Right lobe of liver (tissue), 6 donors: ENCODE data around the gene MARF1. TPM values are rescaled to one million over a fixed set of nuclear protein-coding genes. Genes with fewer than 3 reads are reported as not detected.
"Not testable (repeated sequence)": the region's sequence is repeated elsewhere in the genome, so short reads cannot be mapped to it uniquely, and the experiment has no call there.

Experiments
- ATAC-seq, 4 donors: fragments of 200-7000 bp; cut with Tn5 transposase; one replicate each; pipeline ENCODE4 v1.9.1; 2020; ENCODE audit warnings: mild to moderate bottlenecking in 4 of 4, moderate library complexity in 4 of 4
- DNase-seq, 3 donors: peaks; one replicate each; pipeline ENCODE4 v3.0.0-alpha.2; 2020
- H3K27ac ChIP-seq, 3 donors: fragments of 200-600 bp; one replicate each; pipeline ENCODE4 v1.8.0; 2022
- H3K27me3 ChIP-seq, 2 donors: fragments of 200-600 bp; one replicate each; pipeline ENCODE4 v1.8.0; 2022
- H3K36me3 ChIP-seq, 4 donors: fragments of 200-600 bp; sonication (generic) in 1 of 4; one replicate each; pipeline versions ENCODE4 v1.5.1 to v1.8.0; 2017 to 2022; ENCODE audit warnings: control low read depth in 1 of 4
- H3K4me1 ChIP-seq, 4 donors: fragments of 200-600 bp; sonication (generic) in 1 of 4; one replicate each; pipeline versions ENCODE4 v1.5.1 to v1.8.0; 2017 to 2022; ENCODE audit warnings: control low read depth in 1 of 4
- H3K4me3 ChIP-seq, 3 donors: fragments of 200-600 bp; one replicate each; pipeline ENCODE4 v1.8.0; 2022
- H3K9me3 ChIP-seq, 4 donors: fragments of 200-600 bp; sonication (generic) in 1 of 4; one replicate each; pipeline versions ENCODE4 v1.5.1 to v1.8.0; 2017 to 2022; ENCODE audit warnings: control low read depth in 1 of 4
- POLR2A ChIP-seq: fragments of 450-650 bp; IDR thresholded peaks from one replicate; pipeline ENCODE4 v1.6.1; 2017; ENCODE audit warnings: antibody characterized with exemption, mild to moderate bottlenecking
- WGBS: methylation state at CpG from one replicate; pipeline ENCODE4 v1.1.6; 2018; ENCODE audit warnings: low coverage, low lambda C conversion rate; ENCODE audit not compliant: insufficient coverage; ENCODE audit errors: missing lambda C conversion rate; 5-methylcytosine and 5-hydroxymethylcytosine counted together
- intact Hi-C, 2 donors: fragments of 100-400 bp; cut with DNase I; formaldehyde crosslinking; loops; one replicate each; pipeline versions ENCODE4 v1.11.2 to v1.14.1; 2022
- total RNA-seq, 6 experiments: library from RNA; depleted of rRNA in 2 of 6; stranded (reverse); fragments of >200 nt in 2 of 6; fragmentation: NEBNext Ultra II Directional in 3 of 6; extraction: Animal tissue kit (Norgen Biotek cat#: 25700) in 3 of 6; gene quantifications; one replicate each; pipeline versions ENCODE4 v1.1.0 to v1.2.4, GENCODE V29; 2016 to 2023
- TF ChIP-seq, protein P1 (sequence below), 4 donors: fragments of 200-600 bp in 3 of 4; fragments of 450-650 bp in 1 of 4; IDR thresholded peaks; one replicate each; pipeline versions ENCODE4 v1.5.1 to v1.8.0; 2016 to 2022; ENCODE audit warnings: antibody characterized with exemption in 4 of 4, mild to moderate bottlenecking in 2 of 4
- donor health status: DM: no; HTN: yes; CAD: no.
- donor health status: DM: no; HTN: no; CAD: no.
- donor health status: DM: no; HTN: no; CAD: no.
- donor health status: DM: no; HTN: yes; CAD: no.
- donor health status: DM: no; HTN: yes; CAD: no.

Gene MARF1
- total RNA-seq, 6 experiments from 2014 or later, result 17.2 to 44.2 (median 31.2) TPM

DNA sequence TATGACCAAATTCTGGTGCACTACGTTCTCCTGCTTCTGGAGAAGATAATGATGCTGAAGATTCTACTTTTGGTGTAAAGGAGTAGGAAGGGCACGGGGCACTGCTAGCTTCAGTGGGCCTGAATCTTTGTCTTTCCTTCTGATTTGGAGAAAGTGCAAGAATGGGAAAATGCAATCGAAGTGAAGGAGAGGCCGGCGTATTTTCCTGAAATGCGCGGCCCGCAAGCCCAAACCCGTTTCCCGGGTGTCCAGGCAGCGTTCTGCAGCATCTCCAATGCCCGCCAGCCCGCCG lies 6.7 kb upstream of the MARF1 start:
- Histone ChIP-seq H3K36me3 (no peaks in the 10 kb centered on the region), H3K4me3 (peak overlapping the region; percentile 14 to 97 (median 87)), H3K9me3 (no peaks in the 10 kb centered on the region), H3K27me3 (no peaks in the 10 kb centered on the region), H3K27ac (peak overlapping the region in 1 of 3 donors; percentile 82), H3K4me1 (no peaks in the 10 kb centered on the region)
- intact Hi-C loops, result no loop called here
- ATAC-seq (no peak), DNase-seq (no peak)
- WGBS, result 1% methylated on average over 14 of the region's 14 CpGs
- TF ChIP-seq POLR2A, result no peak

DNA sequence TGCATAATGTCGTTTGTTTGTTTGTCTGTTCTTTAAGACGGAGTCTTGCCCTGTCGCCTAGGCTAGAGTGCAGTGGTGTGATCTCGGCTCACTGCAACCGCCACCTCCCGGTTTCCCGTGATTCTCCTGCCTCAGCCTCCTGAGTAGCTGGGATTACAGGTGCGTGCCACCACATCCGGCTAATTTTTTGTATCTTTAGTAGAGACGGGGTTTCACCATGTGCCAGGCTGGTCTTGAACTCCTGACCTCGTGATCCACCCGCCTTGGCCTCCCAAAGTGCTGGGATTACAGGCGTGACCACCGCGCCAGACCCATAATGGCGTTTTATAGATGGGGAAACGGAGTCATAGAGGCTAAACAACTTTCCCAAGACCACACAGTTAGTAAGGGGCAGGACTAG lies 6.4 kb upstream of the MARF1 start:
- peak overlapping the region in 1 of 3 donors; percentile 82 for H3K27ac ChIP-seq
- DNase-seq, result not testable (repeated sequence)
- 57% methylated on average over 15 of the region's 17 CpGs for WGBS

DNA sequence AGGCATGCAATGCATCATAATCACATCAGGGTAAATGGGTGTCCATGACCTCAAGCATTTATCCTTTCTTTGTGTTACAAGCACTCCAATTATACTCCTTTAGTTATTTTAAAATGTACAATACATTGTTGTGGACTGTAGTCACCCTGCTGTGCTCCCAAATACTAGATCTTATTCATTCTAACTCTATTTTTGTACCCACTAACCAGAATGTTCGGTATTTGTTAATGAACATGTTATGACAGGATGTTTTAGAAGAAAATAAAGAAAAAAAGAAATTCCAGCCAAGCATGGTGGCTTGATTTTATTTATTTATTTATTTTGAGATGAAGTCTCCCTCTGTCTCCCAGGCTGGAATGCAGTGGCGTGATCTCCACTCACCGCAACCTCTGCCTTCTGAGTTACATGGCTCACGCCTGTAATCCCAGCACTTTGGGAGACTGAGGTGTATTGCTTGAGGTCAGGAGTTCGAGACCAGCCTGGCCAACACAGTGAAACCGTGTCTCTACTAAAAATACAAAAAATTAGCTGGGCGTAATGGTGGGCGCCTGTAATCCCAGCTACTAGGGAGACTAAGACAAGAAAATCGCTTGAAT lies 5.3 kb upstream of the MARF1 start:
- TF ChIP-seq POLR2A, result no peak
- TF ChIP-seq, protein P1, sequence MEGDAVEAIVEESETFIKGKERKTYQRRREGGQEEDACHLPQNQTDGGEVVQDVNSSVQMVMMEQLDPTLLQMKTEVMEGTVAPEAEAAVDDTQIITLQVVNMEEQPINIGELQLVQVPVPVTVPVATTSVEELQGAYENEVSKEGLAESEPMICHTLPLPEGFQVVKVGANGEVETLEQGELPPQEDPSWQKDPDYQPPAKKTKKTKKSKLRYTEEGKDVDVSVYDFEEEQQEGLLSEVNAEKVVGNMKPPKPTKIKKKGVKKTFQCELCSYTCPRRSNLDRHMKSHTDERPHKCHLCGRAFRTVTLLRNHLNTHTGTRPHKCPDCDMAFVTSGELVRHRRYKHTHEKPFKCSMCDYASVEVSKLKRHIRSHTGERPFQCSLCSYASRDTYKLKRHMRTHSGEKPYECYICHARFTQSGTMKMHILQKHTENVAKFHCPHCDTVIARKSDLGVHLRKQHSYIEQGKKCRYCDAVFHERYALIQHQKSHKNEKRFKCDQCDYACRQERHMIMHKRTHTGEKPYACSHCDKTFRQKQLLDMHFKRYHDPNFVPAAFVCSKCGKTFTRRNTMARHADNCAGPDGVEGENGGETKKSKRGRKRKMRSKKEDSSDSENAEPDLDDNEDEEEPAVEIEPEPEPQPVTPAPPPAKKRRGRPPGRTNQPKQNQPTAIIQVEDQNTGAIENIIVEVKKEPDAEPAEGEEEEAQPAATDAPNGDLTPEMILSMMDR (IDR thresholded peaks at IDR 0.05), result no peak
- Histone ChIP-seq H3K36me3 (no peaks in the 10 kb centered on the region), H3K4me3 (no peak overlapping the region), H3K27me3 (no peaks in the 10 kb centered on the region), H3K9me3 (no peaks in the 10 kb centered on the region), H3K27ac (no peak overlapping the region), H3K4me1 (peaks cover 0 to 6% (median 0%) of the 10 kb centered on the region in 4 donors)
- WGBS, result 88% methylated on average over 9 of the region's 9 CpGs
- no peak for DNase-seq
- no peak for ATAC-seq
- intact Hi-C loops, result no loop called here

More for the DNA sequence above, 6.4 kb upstream of the MARF1 start:
- H3K36me3 ChIP-seq, H3K9me3 ChIP-seq, intact Hi-C loops, H3K27me3 ChIP-seq, ATAC-seq, H3K4me1 ChIP-seq: not testable (repeated sequence)
- H3K4me3 ChIP-seq, result peak overlapping the region in 2 of 3 donors; percentile 14 to 87

DNA sequence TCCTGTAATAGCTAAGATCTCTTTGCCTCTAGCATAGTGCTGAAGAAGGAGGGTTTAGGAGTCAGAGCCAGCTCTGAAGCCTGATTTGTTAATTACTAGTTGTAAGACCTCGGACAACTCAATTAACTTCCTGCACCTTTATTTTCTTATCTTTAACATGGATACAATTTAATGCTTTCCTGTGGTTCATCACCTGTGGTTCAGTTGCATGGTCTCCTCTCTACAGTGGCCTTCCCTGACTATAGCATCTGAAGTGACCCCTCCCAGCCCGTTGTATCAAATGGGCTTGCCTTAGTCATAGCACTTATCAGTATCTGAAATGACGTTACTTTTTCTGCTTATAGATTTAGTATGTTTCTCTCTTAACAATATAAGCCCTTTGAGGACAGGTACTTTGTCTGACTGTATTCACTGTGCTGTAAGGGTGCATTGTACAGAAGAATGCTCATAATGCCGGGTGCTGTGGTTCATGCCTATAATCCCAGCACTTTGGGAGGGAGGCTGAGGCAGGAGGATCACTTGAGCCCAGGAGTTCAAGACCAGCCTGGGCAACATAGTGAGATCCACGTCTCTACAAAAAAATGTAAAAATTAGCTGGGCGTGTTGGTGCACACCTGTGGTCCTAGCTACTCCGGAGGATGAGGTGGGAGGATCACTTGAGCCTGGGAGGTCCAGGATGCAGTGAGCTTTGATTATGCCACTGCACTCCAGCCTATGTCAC lies 4.5 kb upstream of the MARF1 start:
- ATAC-seq (no peak), DNase-seq (no peak)
- H3K4me3 ChIP-seq, result no peak overlapping the region
- no peaks in the 10 kb centered on the region for H3K36me3 ChIP-seq
- H3K4me1 ChIP-seq, result peaks cover 0 to 6% (median 0%) of the 10 kb centered on the region in 4 donors
- no peaks in the 10 kb centered on the region for H3K9me3 ChIP-seq
- 66% methylated on average over 6 of the region's 7 CpGs for WGBS
- H3K27ac ChIP-seq, result no peak overlapping the region
- H3K27me3 ChIP-seq, result no peaks in the 10 kb centered on the region
- intact Hi-C loops, result no loop called here
- no peak for TF ChIP-seq POLR2A
- TF ChIP-seq, protein P1 (IDR thresholded peaks at IDR 0.05), result no peak

DNA sequence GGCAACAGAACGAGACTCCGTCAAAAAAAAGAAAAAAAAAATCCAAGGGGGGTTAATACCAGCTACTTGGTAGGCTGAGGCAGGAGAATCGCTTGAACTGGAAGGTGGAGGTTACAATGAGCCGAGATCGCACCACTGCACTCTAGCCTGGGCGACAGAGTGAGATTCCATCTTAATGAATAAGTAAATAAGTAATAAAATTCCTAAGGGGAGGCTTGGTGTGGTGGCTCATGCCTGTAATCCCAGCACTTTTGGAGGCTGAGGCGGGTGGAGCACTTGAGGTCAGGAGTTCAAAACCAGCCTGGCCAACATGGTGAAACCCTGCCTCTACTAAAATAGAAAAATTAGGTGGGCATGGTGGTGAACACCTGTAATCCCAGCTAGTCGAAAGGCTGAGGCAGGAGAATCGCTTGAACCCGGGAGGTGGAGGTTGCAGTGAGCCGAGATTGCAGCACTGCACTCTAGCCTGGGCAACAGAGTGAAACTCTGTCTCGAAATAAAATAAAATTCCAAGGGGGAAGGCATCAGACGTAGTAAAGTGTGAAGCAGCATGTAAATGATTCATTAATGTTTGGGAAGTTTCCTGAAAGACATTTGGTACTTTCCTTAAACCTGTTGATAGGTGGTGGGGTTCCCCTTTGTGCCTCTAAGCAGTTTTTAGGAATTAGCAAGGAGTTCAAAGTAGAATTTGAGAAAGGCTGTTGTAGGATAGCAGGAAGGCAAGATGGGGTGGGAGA lies 3.8 kb upstream of the MARF1 start:
- H3K4me3 ChIP-seq, H3K36me3 ChIP-seq, DNase-seq, H3K27ac ChIP-seq, H3K27me3 ChIP-seq, H3K9me3 ChIP-seq, ATAC-seq, intact Hi-C loops: not testable (repeated sequence)
- peaks cover 0 to 11% (median 1%) of the 10 kb centered on the region in 4 donors for H3K4me1 ChIP-seq
- 75% methylated on average over 10 of the region's 13 CpGs for whole genome bisulfite sequencing

DNA sequence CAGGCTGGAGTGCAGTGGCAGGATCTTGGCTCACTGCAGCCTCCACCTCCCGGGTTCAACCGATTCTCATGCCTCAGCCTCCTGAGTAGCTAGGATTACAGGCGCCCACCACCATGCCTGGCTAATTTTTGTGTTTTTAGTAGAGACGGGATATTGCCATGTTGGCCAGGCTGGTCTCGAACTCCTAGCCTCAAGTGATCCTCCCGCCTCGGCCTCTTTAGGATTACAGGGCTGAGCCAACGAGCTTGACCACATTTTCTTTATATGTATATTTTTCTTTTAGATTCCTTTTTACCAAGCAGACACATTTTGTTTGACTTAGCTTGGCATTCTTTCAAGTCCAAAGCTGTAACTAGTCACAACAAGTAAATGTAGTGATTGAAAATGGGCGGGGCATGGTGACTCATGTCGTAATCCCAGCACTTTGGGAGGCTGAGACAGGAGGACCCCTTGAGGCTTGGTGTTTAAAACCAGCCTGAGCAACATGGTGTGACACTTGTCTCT lies 2.1 kb upstream of the MARF1 start:
- DNase-seq, H3K4me3 ChIP-seq, H3K27ac ChIP-seq, H3K9me3 ChIP-seq, H3K36me3 ChIP-seq, intact Hi-C loops, H3K27me3 ChIP-seq, ATAC-seq: not testable (repeated sequence)
- peaks cover 0 to 28% (median 5%) of the 10 kb centered on the region in 4 donors for H3K4me1 ChIP-seq
- WGBS, result 86% methylated on average over 10 of the region's 10 CpGs
